Right atrium auricular region (tissue), 2 donors: Measurements from ENCODE around the gene CCDC154. TPM values are rescaled to one million over a fixed set of nuclear protein-coding genes. Genes with fewer than 3 reads are reported as not detected.
"Not testable (repeated sequence)": the region's sequence is repeated elsewhere in the genome, so short reads cannot be mapped to it uniquely, and the experiment has no call there.

Source experiments
- DNase-seq: peaks from one replicate; pipeline ENCODE4 v3.0.0-alpha.2; 2019; ENCODE audit warnings: low spot score
- H3K27ac ChIP-seq, 2 donors: fragments of 200-600 bp; sonication (generic); 1 replicate in 1 of 2; 2 replicates in 1 of 2; pipeline ENCODE4 v1.5.1; 2016 to 2019
- H3K27me3 ChIP-seq, 2 donors: fragments of 200-600 bp; sonication (generic); one replicate each; pipeline versions ENCODE4 v1.5.1 to v1.6.0; 2017 to 2019
- H3K36me3 ChIP-seq: fragments of 200-600 bp; sonication (generic); one replicate; pipeline ENCODE4 v1.5.1; 2016
- H3K4me1 ChIP-seq, 2 donors: fragments of 200-600 bp; sonication (generic); one replicate each; pipeline versions ENCODE4 v1.5.1 to v1.6.0; 2017 to 2019
- H3K4me3 ChIP-seq, 2 donors: fragments of 200-600 bp; sonication (generic); 1 replicate in 1 of 2; 2 replicates in 1 of 2; pipeline ENCODE4 v1.5.1; 2017 to 2019; ENCODE audit warnings: mild to moderate bottlenecking in 1 of 2, moderate library complexity in 1 of 2
- H3K9me3 ChIP-seq, 2 donors: fragments of 200-600 bp; sonication (generic); one replicate each; pipeline ENCODE4 v1.5.1; 2019
- total RNA-seq, 2 donors: library from RNA; depleted of rRNA; stranded (reverse); fragments of >200 nt; gene quantifications; one replicate each; pipeline ENCODE4 v1.1.0, GENCODE V29; 2016
- TF ChIP-seq, protein P1 (sequence below), 2 donors: fragments of 200-600 bp; sonication (generic); IDR thresholded peaks; one replicate each; pipeline ENCODE4 v1.5.1; 2019; ENCODE audit warnings: antibody characterized with exemption in 2 of 2

Gene CCDC154
- total RNA-seq, 2 donors from 2014 or later, result not detected

DNA sequence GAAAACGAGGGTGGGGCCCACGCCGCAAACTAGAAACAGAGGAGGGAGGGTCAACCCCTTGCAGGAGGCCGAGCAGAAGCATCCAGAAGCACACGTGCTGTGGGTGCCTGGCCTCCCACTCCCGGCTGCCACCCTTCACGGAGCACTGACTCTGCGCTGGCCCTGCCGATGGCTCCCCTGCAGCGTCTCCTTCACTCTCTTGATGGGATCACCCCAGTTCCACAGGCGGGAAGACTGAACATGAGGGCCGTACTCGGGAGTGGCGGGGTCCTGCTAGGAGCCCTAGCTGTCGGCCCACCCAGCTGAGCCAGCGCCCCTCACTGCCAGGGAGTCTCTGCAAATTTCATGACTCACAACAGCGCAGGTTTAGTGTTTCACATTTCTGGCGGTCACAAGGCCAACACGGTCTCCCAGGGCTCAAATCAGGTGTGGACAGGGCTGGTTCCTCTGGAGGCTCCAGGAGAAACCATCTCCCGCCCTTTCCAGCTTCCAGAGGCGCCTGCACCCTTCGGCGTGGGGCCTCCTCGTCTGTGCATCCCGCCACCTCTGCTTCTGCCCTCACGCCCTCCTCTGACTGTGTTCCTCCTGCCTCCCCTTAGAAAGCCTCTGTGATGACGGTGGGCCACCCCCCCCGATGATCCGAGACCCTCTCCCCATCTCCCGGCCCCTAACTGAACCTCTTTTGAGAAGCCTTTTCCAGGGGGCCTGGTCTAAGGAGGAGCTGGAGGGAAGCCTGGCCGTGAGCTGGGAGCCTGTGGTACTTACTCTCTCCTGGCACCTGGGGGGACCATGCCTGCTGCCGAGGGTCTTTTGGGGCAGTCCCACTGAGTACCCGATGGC is 42.4 kb upstream of the CCDC154 start:
- Histone ChIP-seq H3K4me1 (no peaks in the 10 kb centered on the region), H3K9me3 (no peaks in the 10 kb centered on the region), H3K27ac (no peak overlapping the region), H3K4me3 (no peak overlapping the region), H3K27me3 (no peaks in the 10 kb centered on the region), H3K36me3 (no peaks in the 10 kb centered on the region)
- TF ChIP-seq, protein P1, sequence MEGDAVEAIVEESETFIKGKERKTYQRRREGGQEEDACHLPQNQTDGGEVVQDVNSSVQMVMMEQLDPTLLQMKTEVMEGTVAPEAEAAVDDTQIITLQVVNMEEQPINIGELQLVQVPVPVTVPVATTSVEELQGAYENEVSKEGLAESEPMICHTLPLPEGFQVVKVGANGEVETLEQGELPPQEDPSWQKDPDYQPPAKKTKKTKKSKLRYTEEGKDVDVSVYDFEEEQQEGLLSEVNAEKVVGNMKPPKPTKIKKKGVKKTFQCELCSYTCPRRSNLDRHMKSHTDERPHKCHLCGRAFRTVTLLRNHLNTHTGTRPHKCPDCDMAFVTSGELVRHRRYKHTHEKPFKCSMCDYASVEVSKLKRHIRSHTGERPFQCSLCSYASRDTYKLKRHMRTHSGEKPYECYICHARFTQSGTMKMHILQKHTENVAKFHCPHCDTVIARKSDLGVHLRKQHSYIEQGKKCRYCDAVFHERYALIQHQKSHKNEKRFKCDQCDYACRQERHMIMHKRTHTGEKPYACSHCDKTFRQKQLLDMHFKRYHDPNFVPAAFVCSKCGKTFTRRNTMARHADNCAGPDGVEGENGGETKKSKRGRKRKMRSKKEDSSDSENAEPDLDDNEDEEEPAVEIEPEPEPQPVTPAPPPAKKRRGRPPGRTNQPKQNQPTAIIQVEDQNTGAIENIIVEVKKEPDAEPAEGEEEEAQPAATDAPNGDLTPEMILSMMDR (IDR thresholded peaks at IDR 0.05), result no peak
- no peak for DNase-seq

DNA sequence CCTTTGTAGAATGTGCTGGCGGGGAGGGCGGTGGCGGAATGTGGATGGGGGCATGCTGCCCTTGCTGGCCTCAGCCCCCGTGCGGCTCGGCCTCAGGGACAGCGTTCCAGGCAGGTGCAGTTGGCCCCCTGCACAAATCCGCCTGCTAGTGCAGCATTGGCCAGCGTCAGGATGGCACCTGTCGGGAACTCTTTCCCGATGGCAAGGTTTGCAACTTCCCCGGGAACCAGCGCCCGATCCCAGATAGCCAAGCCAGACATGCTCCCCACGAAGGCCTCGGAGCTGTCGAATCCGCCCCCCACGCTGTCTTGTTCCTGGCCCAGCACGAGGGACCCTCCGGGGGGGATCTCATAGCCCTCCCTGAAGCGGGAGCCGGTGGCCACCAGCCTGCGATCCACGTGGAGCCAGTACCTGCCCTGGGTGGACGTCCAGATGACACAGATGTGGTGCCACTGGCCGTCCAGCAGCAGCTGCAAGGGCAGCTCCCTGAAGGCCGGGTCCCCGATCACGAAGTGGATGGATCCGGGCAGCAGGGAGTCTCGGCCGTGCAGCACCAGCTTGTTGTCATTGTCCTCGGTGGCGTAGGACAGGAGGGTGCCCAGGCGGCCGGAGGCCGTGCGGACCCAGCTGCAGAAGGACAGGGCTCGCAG is 41.6 kb upstream of the CCDC154 start:
- Histone ChIP-seq H3K27ac (no peak overlapping the region), H3K9me3 (no peaks in the 10 kb centered on the region), H3K4me1 (no peaks in the 10 kb centered on the region), H3K4me3 (no peak overlapping the region), H3K27me3 (no peaks in the 10 kb centered on the region), H3K36me3 (no peaks in the 10 kb centered on the region)
- TF ChIP-seq, protein P1 (IDR thresholded peaks at IDR 0.05), result no peak
- no peak for DNase-seq

DNA sequence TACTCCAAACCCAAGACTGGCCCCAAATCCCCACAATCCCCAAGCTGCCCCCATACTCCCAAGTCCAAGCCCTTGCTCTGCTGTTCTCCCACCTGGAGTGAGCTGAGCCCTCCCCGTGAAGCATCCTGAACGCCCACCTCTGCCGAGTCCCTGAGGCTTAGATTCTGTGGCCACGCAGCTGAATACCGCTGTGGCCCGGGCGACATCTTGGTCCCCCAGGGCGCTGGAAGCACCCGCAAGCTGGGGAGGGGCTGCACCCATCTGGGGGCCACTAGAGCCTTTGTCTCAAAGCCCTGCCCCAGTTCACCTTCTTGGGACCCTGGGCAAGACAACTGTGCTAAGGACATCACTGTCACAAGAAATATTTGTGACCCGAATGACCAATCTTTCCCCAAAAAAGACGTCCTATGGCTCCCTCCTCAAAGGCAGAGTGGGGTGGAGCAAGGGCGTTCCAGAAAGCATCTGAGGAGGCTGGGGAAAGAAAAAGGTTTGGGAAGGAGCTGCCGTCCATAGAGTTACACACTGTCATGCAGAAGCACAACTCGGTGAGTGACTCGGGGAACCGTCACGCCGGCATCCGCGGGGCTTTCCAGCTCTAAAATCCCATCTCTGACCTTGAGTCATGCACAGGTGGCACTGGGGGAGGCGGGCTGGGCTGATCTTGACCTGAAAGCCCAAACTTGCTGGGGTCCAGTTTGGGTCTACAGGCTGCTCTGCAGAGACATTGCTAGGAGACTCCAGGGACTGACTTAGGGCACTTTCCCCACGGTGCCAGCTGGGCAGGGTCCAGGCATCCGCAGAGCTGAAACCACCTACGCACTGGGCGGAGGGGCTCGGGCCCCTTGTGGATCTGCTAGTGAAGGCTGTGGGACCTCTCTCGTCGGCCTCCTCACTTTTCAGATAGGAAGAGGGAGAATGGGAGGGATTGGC is 37.8 kb upstream of the CCDC154 start:
- Histone ChIP-seq H3K4me3 (no peak overlapping the region), H3K4me1 (no peaks in the 10 kb centered on the region), H3K27ac (no peak overlapping the region), H3K36me3 (no peaks in the 10 kb centered on the region), H3K9me3 (no peaks in the 10 kb centered on the region), H3K27me3 (no peaks in the 10 kb centered on the region)
- DNase-seq, result no peak
- TF ChIP-seq, protein P1 (IDR thresholded peaks at IDR 0.05), result no peak

DNA sequence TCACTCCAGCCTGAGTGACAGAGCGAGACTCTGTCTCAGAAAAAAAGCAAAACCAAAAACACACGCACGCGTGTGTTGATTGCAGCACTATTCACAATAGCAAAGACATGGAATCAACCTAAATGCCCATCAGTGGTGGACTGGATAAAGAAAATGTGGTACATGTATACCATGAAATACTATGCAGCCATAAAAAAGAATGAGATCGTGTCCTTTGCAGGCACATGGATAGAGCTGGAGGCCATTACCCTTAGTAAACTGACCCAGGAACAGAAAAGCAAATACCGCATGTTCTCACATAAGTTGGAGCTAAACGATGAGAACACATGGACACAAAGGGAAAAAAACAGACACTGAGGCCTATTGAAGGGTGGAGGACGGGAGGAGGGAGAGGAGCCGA is 34.6 kb upstream of the CCDC154 start:
- DNase-seq, H3K36me3 ChIP-seq, H3K27ac ChIP-seq, H3K27me3 ChIP-seq, H3K4me3 ChIP-seq, H3K4me1 ChIP-seq, H3K9me3 ChIP-seq: not testable (repeated sequence)

DNA sequence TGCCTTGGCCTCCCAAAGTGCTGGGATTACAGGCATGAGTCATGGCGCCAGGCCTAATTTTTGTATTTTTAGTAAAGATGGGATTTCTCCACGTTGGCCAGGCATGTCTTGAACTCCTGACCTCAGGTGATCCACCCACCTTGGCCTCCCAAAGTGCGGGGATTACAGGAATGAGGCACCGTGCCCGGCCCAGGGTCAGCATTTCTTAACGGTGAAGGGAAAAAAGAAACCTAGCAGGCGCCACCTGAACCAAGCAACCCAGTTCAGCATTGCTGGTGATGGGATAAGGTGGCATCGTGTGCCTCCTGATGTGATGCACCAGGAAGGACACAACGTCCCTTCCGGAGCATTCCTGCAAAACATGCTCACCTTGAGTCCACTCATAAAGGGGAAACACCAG is 32.7 kb upstream of the CCDC154 start:
- Histone ChIP-seq H3K27ac (no peak overlapping the region), H3K9me3 (no peaks in the 10 kb centered on the region), H3K27me3 (no peaks in the 10 kb centered on the region), H3K4me1 (peaks cover 0 to 21% of the 10 kb centered on the region in 2 donors), H3K36me3 (no peaks in the 10 kb centered on the region), H3K4me3 (no peak overlapping the region)
- no peak for DNase-seq
- TF ChIP-seq, protein P1 (IDR thresholded peaks at IDR 0.05), result no peak
